PC-3 (cell line): ENCODE measurements around the gene CNBD2. TPM values are rescaled to one million over a fixed set of nuclear protein-coding genes. Genes with fewer than 3 reads are reported as not detected.
"Not testable (repeated sequence)": the region's sequence is repeated elsewhere in the genome, so short reads cannot be mapped to it uniquely, and the experiment has no call there.

Source experiments
- ATAC-seq: fragments of 200-7000 bp; cut with Tn5 transposase; 2 replicates; pipeline ENCODE4 v1.9.1; 2020; ENCODE audit warnings: mild to moderate bottlenecking, moderate library complexity
- BruUV-seq: library from RNA; stranded (reverse); fragments of 400-500 nt; replicated peaks from 2 replicates; lab custom pipeline; 2021; lab: Mats Ljungman, UMichigan
- CTCF ChIA-PET: fragments of 300-600 bp; sonication (Branson Sonifier 250); formaldehyde crosslinking; loops from one replicate; lab custom pipeline; 2022; ENCODE audit warnings: antibody characterized with exemption; lab: Charles Lee
- POLR2A ChIA-PET: fragments of 300-600 bp; sonication (Branson Sonifier 250); formaldehyde crosslinking; loops from one replicate; lab custom pipeline; 2022; ENCODE audit warnings: antibody characterized with exemption; ENCODE audit not compliant: unreplicated experiment; lab: Charles Lee
- DNase-seq: peaks from one replicate; pipeline ENCODE4 v3.0.0-alpha.2; 2015
- H2AFZ ChIP-seq: fragments of 300-600 bp; sonication (generic); 2 replicates; pipeline ENCODE4 v1.6.0; 2016; ENCODE audit warnings: antibody characterized with exemption, low read length
- H3F3A ChIP-seq: fragments of 300-600 bp; sonication (generic); one replicate; pipeline ENCODE4 v1.6.0; 2017; ENCODE audit warnings: antibody characterized with exemption, low read length, control low read depth, mild to moderate bottlenecking; ENCODE audit not compliant: unreplicated experiment
- H3K27ac ChIP-seq: fragments of 300-600 bp; sonication (generic); 2 replicates; pipeline ENCODE4 v1.5.1; 2016; ENCODE audit warnings: mild to moderate bottlenecking, low read length
- H3K27me3 ChIP-seq: fragments of 300-600 bp; sonication (generic); 2 replicates; pipeline ENCODE4 v1.6.1; 2016; ENCODE audit warnings: low read length, mixed read lengths
- H3K36me3 ChIP-seq: fragments of 300-600 bp; sonication (generic); 2 replicates; pipeline ENCODE4 v1.6.1; 2016; ENCODE audit warnings: low read depth, mixed run types, low read length, mixed read lengths
- H3K4me1 ChIP-seq: fragments of 300-600 bp; sonication (generic); 2 replicates; pipeline ENCODE4 v1.5.1; 2016; ENCODE audit warnings: low read length; ENCODE audit not compliant: insufficient read depth
- H3K4me2 ChIP-seq: fragments of 300-600 bp; sonication (generic); 2 replicates; pipeline ENCODE4 v1.6.0; 2016; ENCODE audit warnings: low read length
- H3K4me3 ChIP-seq: fragments of 300-600 bp; sonication (generic); 2 replicates; pipeline ENCODE4 v1.5.1; 2016; ENCODE audit warnings: mild to moderate bottlenecking, low read length, mixed read lengths
- H3K79me2 ChIP-seq: fragments of 300-600 bp; sonication (generic); 2 replicates; pipeline ENCODE4 v1.6.1; 2017; ENCODE audit warnings: low read length, mixed read lengths
- H3K9ac ChIP-seq: fragments of 300-600 bp; sonication (generic); 2 replicates; pipeline ENCODE4 v1.6.0; 2016; ENCODE audit warnings: mild to moderate bottlenecking, low read length
- H3K9me2 ChIP-seq: fragments of 300-600 bp; sonication (generic); replicated peaks from 2 replicates; pipeline ENCODE4 v1.6.1; 2016; ENCODE audit warnings: mixed run types, low read length, mixed read lengths
- H3K9me3 ChIP-seq: fragments of 300-600 bp; sonication (generic); 2 replicates; pipeline ENCODE4 v1.6.1; 2016; ENCODE audit warnings: low read length, mixed read lengths
- H4K20me1 ChIP-seq: fragments of 300-600 bp; sonication (generic); 2 replicates; pipeline ENCODE4 v1.6.1; 2016; ENCODE audit warnings: low read length, mixed read lengths
- CTCF ChIP-seq: fragments of 300-600 bp; sonication (generic); conservative IDR thresholded peaks from 2 replicates; pipeline ENCODE4 v1.5.1; 2017; ENCODE audit warnings: antibody characterized with exemption, low read depth, mild to moderate bottlenecking, low read length
- EZH2 ChIP-seq: fragments of 300-600 bp; sonication (generic); IDR thresholded peaks from one replicate; pipeline ENCODE4 v1.6.1; 2017; ENCODE audit warnings: antibody characterized with exemption, mild to moderate bottlenecking, low read length; ENCODE audit not compliant: unreplicated experiment
- EZH2phosphoT487 ChIP-seq: fragments of 300-600 bp; sonication (generic); IDR thresholded peaks from 2 replicates; pipeline ENCODE4 v1.6.1; 2018; ENCODE audit warnings: mild to moderate bottlenecking, antibody characterized with exemption, low read length, borderline replicate concordance
- intact Hi-C: fragments of 100-400 bp; cut with micrococcal nuclease; formaldehyde crosslinking; loops from 2 replicates; pipeline ENCODE4 v1.9.0; 2023
- total RNA-seq: library from RNA; depleted of rRNA; stranded (reverse); fragments of >200 nt; gene quantifications from 2 replicates; pipeline ENCODE4 v1.2.3, GENCODE V29; 2014

The CNBD2 gene
- total RNA-seq, 1 experiment from 2014 or later = 6.6 TPM

GRCh38 chr20:36065427-36065998, 97.1 kb downstream of the CNBD2 start:
- no TSS peak for BruUV-seq
- POLR2A ChIA-PET = interaction anchor here (0.7 to 1.1 kb wide), 2 partner anchors 19 to 289 kb away, joined by 6 to 9 read pairs; no protein-coding TSS in a partner anchor
- Histone ChIP-seq H3K9me2 (no peaks in the 10 kb centered on the region), H2AFZ (peak overlapping the region; percentile 92), H3K9ac (peak overlapping the region; percentile 7; the same call in 1 of the 2 replicates), H4K20me1 (no peaks in the 10 kb centered on the region), H3K9me3 (no peaks in the 10 kb centered on the region), H3K4me3 (peak overlapping the region; percentile 74), H3K36me3 (no peaks in the 10 kb centered on the region), H3K4me2 (peak overlapping the region; percentile 94), H3K4me1 (peaks cover 26% of the 10 kb centered on the region), H3K79me2 (no peaks in the 10 kb centered on the region), H3K27ac (no peak overlapping the region), H3K27me3 (no peaks in the 10 kb centered on the region), H3F3A (no peaks in the 10 kb centered on the region)
- CTCF ChIA-PET = interaction anchor here (0.5 kb wide), 1 partner anchor 208 kb away, joined by 7 read pairs; no protein-coding TSS in a partner anchor
- ATAC-seq (no peak), DNase-seq (no peak)
- no peak for TF ChIP-seq EZH2phosphoT487
- TF ChIP-seq EZH2 = no peak
- TF ChIP-seq CTCF = no peak
- intact Hi-C loops = loop anchor here (2.0 kb wide), 1 partner anchor 73 kb away; no protein-coding TSS in a partner anchor

- H3K9me2 ChIP-seq = no peaks in the 10 kb centered on the region
- peaks cover 26% of the 10 kb centered on the region for H3K4me1 ChIP-seq
- H2AFZ ChIP-seq = no peak overlapping the region
- H3K27ac ChIP-seq = no peak overlapping the region
- no peaks in the 10 kb centered on the region for H4K20me1 ChIP-seq
- TF ChIP-seq CTCF (no peak), EZH2 (no peak), EZH2phosphoT487 (no peak)
- H3K9ac ChIP-seq = no peak overlapping the region
- H3F3A ChIP-seq = no peaks in the 10 kb centered on the region
- H3K9me3 ChIP-seq = no peaks in the 10 kb centered on the region
- intact Hi-C loops = no loop called here
- ATAC-seq (no peak), DNase-seq (no peak)
- H3K79me2 ChIP-seq = no peaks in the 10 kb centered on the region
- no peak overlapping the region for H3K4me2 ChIP-seq
- no TSS peak for BruUV-seq
- no peak overlapping the region for H3K4me3 ChIP-seq
- ChIA-PET CTCF (no interaction called here), POLR2A (interaction anchor here (0.7 kb wide), 1 partner anchor 222 kb away, joined by 5 read pairs; no protein-coding TSS in a partner anchor)
- no peaks in the 10 kb centered on the region for H3K27me3 ChIP-seq
- no peaks in the 10 kb centered on the region for H3K36me3 ChIP-seq
Measured at GRCh38 chr20:36066777-36067176, 98.4 kb downstream of the CNBD2 start.

GRCh38 chr20:36068526-36068925, 100.1 kb downstream of the CNBD2 start:
- H3F3A ChIP-seq, H3K9me3 ChIP-seq, H3K4me3 ChIP-seq, H3K79me2 ChIP-seq, DNase-seq, H3K27me3 ChIP-seq, POLR2A ChIA-PET, H2AFZ ChIP-seq, ATAC-seq, H3K9me2 ChIP-seq, H3K27ac ChIP-seq, CTCF ChIA-PET, H4K20me1 ChIP-seq, intact Hi-C loops, H3K9ac ChIP-seq, H3K4me2 ChIP-seq, BruUV-seq, H3K36me3 ChIP-seq: not testable (repeated sequence)
- peaks cover 17% of the 10 kb centered on the region for H3K4me1 ChIP-seq
